ENCODE measurements around the gene KANK3. TPM values are rescaled to one million over a fixed set of nuclear protein-coding genes. Genes with fewer than 3 reads are reported as not detected.

Gene KANK3
- total and polyA plus RNA-seq, 9 of the 15 experiments (the other 6 are each of a cell fraction or from before 2014, with no cell fraction given): 0.03 to 0.40 (median 0.08) TPM; not detected in 6

GRCh38 chr19:8386990-8387389, 43.9 kb upstream of the KANK3 start (continued):
- TF ChIP-seq E2F5 (CRISPR knock-in tag; IDR thresholded peaks at IDR 0.05) (no peak), IRF9 (tag; IDR thresholded peaks at IDR 0.05) (peak; percentile 80), HEY1 (CRISPR knock-in tag; IDR thresholded peaks at IDR 0.05; ENCODE audit: borderline replicate concordance) (no peak), FOXJ2 (tag; IDR thresholded peaks at IDR 0.05) (no peak), ZBTB33 (CRISPR knock-in tag; IDR thresholded peaks at IDR 0.05) (no peak), HDAC8 (tag; IDR thresholded peaks at IDR 0.05) (peak; percentile 79), DIDO1 (tag; IDR thresholded peaks at IDR 0.05; ENCODE audit: low read depth) (no peak), NUFIP1 (IDR thresholded peaks at IDR 0.05; ENCODE audit: partially characterized antibody) (no peak), DDX20 (tag; IDR thresholded peaks at IDR 0.05; ENCODE audit: low read depth) (peak; percentile 78), CAMTA2 (CRISPR knock-in tag; conservative IDR thresholded peaks at IDR 0.05) (no peak), E2F3 (CRISPR knock-in tag; IDR thresholded peaks at IDR 0.05) (no peak), PCBP1 (IDR thresholded peaks at IDR 0.05; ENCODE audit: low read depth, low read length, poor library complexity, severe bottlenecking) (no peak), PHB (CRISPR knock-in tag; IDR thresholded peaks at IDR 0.05) (no peak), ATF6 (CRISPR knock-in tag; IDR thresholded peaks at IDR 0.05) (no peak), STAT5A (IDR thresholded peaks at IDR 0.05; ENCODE audit: borderline replicate concordance, low read length) (no peak), THAP12 (CRISPR knock-in tag; IDR thresholded peaks at IDR 0.05) (no peak), PTTG1 (tag; IDR thresholded peaks at IDR 0.05; ENCODE audit: low read depth) (peak; percentile 85), RBM34 (IDR thresholded peaks at IDR 0.05; ENCODE audit: borderline replicate concordance, insufficient read depth, low read length) (no peak), NR2F6 (CRISPR knock-in tag; IDR thresholded peaks at IDR 0.05) (no peak), BMI1 (IDR thresholded peaks at IDR 0.05; ENCODE audit: low read length) (no peak), ZNF561 (CRISPR knock-in tag; conservative IDR thresholded peaks at IDR 0.05) (no peak), SMAD3 (CRISPR knock-in tag; conservative IDR thresholded peaks at IDR 0.05) (no peak), TRIM28 (IDR thresholded peaks at IDR 0.05) (no peak)

Measured in K562 (cell line).